Endothelial cell of umbilical vein (primary cell): ENCODE data around the gene CCDC27. TPM values are rescaled to one million over a fixed set of nuclear protein-coding genes. Genes with fewer than 3 reads are reported as not detected.

ENCODE experiments used
- BruUV-seq: library from RNA; stranded (reverse); fragments of 400-500 nt; replicated peaks from 2 replicates; lab custom pipeline; 2021; lab: Mats Ljungman, UMichigan
- CTCF ChIA-PET: fragments of 300-600, 350-600 bp; sonication (Branson Sonifier 250); formaldehyde crosslinking; loops from one replicate; lab custom pipeline; 2021; ENCODE audit warnings: antibody characterized with exemption, inconsistent platforms; lab: Charles Lee
- POLR2A ChIA-PET: fragments of 300-600, 350-600 bp; sonication (Branson Sonifier 250); formaldehyde crosslinking; loops from one replicate; lab custom pipeline; 2021; ENCODE audit warnings: antibody characterized with exemption, inconsistent platforms; lab: Charles Lee
- DNase-seq: peaks from one replicate; pipeline ENCODE4 v3.0.0-alpha.2; 2011; ENCODE audit warnings: low read depth, low spot score
- FAIRE-seq: peaks from 2 replicates; lab custom pipeline; 2011; peaks lifted over from hg19 to GRCh38; lab: Jason Lieb, UNC
- H2AFZ ChIP-seq: 2 replicates; pipeline ENCODE4 v1.6.0; 2012; ENCODE audit warnings: low read depth, low read length, control low read depth, inconsistent platforms
- H3K27ac ChIP-seq: 2 replicates; pipeline ENCODE4 v1.5.1; 2011; ENCODE audit warnings: low read depth, mild to moderate bottlenecking, control low read depth, low read length, moderate library complexity; ENCODE audit not compliant: insufficient read depth
- H3K27me3 ChIP-seq, 2 experiments: 2 replicates each; pipeline versions ENCODE4 v1.6.0 to v1.6.1; 2011; ENCODE audit warnings: low read length in 2 of 2, mixed read lengths in 1 of 2; ENCODE audit not compliant: control insufficient read depth in 2 of 2, insufficient read depth in 2 of 2
- H3K36me3 ChIP-seq, 2 experiments: 2 replicates in 1 of 2; 3 replicates in 1 of 2; pipeline ENCODE4 v1.5.1; 2011; ENCODE audit warnings: low read length in 2 of 2, mild to moderate bottlenecking in 1 of 2, moderate library complexity in 1 of 2; ENCODE audit not compliant: control insufficient read depth in 2 of 2, insufficient read depth in 2 of 2; ENCODE audit errors: extremely low read depth in 1 of 2
- H3K4me1 ChIP-seq: 3 replicates; pipeline ENCODE4 v1.5.1; 2011; ENCODE audit warnings: mild to moderate bottlenecking, low read length; ENCODE audit not compliant: control insufficient read depth, insufficient read depth; ENCODE audit errors: extremely low read depth
- H3K4me2 ChIP-seq: 2 replicates; pipeline ENCODE4 v1.6.1; 2011; ENCODE audit warnings: low read length, control low read depth, mixed read lengths; ENCODE audit not compliant: insufficient read depth
- H3K4me3 ChIP-seq, 3 experiments: fragments of 200-600 bp in 1 of 3; sonication (generic), shearing (Covaris generic) in 1 of 3; replicated peaks in 1 of 3; 2 replicates each; pipeline ENCODE4 v1.5.1; 2011 to 2016; ENCODE audit warnings: control low read depth in 3 of 3, low read length in 3 of 3, mild to moderate bottlenecking in 2 of 3, inconsistent platforms in 1 of 3, low read depth in 1 of 3, moderate library complexity in 1 of 3; ENCODE audit not compliant: insufficient read depth in 1 of 3
- H3K79me2 ChIP-seq: 2 replicates; pipeline ENCODE4 v1.6.0; 2012; ENCODE audit warnings: low read length, inconsistent platforms; ENCODE audit not compliant: control insufficient read depth, insufficient read depth
- H3K9ac ChIP-seq: replicated peaks from 2 replicates; pipeline ENCODE3; 2011; ENCODE audit warnings: low read length, control low read depth; ENCODE audit not compliant: insufficient read depth; ENCODE audit errors: extremely low read depth
- H3K9me1 ChIP-seq: replicated peaks from 3 replicates; pipeline ENCODE4 v1.6.0; 2011; ENCODE audit warnings: mild to moderate bottlenecking, low read length; ENCODE audit not compliant: control insufficient read depth, insufficient read depth; ENCODE audit errors: extremely low read depth
- H3K9me3 ChIP-seq: replicated peaks from 2 replicates; pipeline ENCODE4 v1.5.1; 2012; ENCODE audit warnings: low read length, inconsistent platforms; ENCODE audit not compliant: control insufficient read depth, insufficient read depth
- H4K20me1 ChIP-seq: replicated peaks from 2 replicates; pipeline ENCODE3; 2011; ENCODE audit warnings: mild to moderate bottlenecking, low read length; ENCODE audit not compliant: control insufficient read depth, insufficient read depth; ENCODE audit errors: extremely low read depth
- EZH2 ChIP-seq: IDR thresholded peaks from 2 replicates; pipeline ENCODE4 v1.6.1; 2012; ENCODE audit warnings: borderline replicate concordance, low read depth, mild to moderate bottlenecking, moderate library complexity, low read length, inconsistent platforms; ENCODE audit not compliant: severe bottlenecking
- FOS ChIP-seq: IDR thresholded peaks from 2 replicates; pipeline ENCODE4 v1.6.1; 2011; ENCODE audit warnings: mild to moderate bottlenecking, low read length, moderate library complexity, borderline replicate concordance; ENCODE audit not compliant: insufficient read depth
- GATA2 ChIP-seq: IDR thresholded peaks from 2 replicates; pipeline ENCODE4 v1.7.0; 2011; ENCODE audit warnings: low read depth, mild to moderate bottlenecking, moderate library complexity, mixed read lengths, low read length; ENCODE audit not compliant: insufficient read length, insufficient read depth
- JUN ChIP-seq: IDR thresholded peaks from 2 replicates; pipeline ENCODE4 v1.6.1; 2011; ENCODE audit warnings: borderline replicate concordance, low read depth; ENCODE audit not compliant: insufficient read length, insufficient read depth
- MAX ChIP-seq: IDR thresholded peaks from 2 replicates; pipeline ENCODE4 v1.6.1; 2011; ENCODE audit not compliant: insufficient read depth, insufficient read length
- MYC ChIP-seq: IDR thresholded peaks from one replicate; pipeline ENCODE4 v1.6.1; 2011; ENCODE audit warnings: mild to moderate bottlenecking, low read depth, low read length
- POLR2A ChIP-seq: IDR thresholded peaks from 2 replicates; pipeline ENCODE4 v1.6.1; 2012; ENCODE audit warnings: low read depth, mild to moderate bottlenecking, control low read depth, low read length
- POLR2AphosphoS5 ChIP-seq: IDR thresholded peaks from 2 replicates; pipeline ENCODE4 v1.6.1; 2012; ENCODE audit warnings: low read depth, mild to moderate bottlenecking, control low read depth, low read length, moderate library complexity; ENCODE audit not compliant: insufficient read depth
- dilution Hi-C: fragments of 300-500 bp; cut with MboI; formaldehyde crosslinking; loops from one replicate; pipeline ENCODE4 v1.15.0; 2019; ENCODE audit warnings: low sequenced_read_pairs; ENCODE audit not compliant: extremely low pct_ligation_motif_present
- intact Hi-C: fragments of 100-400 bp; cut with micrococcal nuclease; formaldehyde crosslinking; loops from one replicate; pipeline ENCODE4 v1.10.0; 2022
- polyA plus RNA-seq, 4 experiments: library from polyadenylated mRNA; depleted of rRNA in 3 of 4; stranded (reverse) in 3 of 4; unstranded in 1 of 4; fragments of >200 nt; gene quantifications; 2 replicates each; pipeline versions ENCODE4 v1.2.1 to v1.2.3, GENCODE V29; 2011 to 2012; ENCODE audit warnings: missing spikeins in 1 of 4
- total RNA-seq: library from RNA; stranded (reverse); gene quantifications from 2 replicates; pipeline ENCODE4 v1.2.3, GENCODE V29; 2021
- TF ChIP-seq, protein P1 (sequence below), 2 donors: IDR thresholded peaks; 1 replicate in 1 of 2; 2 replicates in 1 of 2; pipeline ENCODE4 v1.5.1; 2011; ENCODE audit warnings: low read length in 2 of 2, mild to moderate bottlenecking in 2 of 2, moderate library complexity in 2 of 2, control low read depth in 1 of 2, inconsistent platforms in 1 of 2, low read depth in 1 of 2; ENCODE audit not compliant: insufficient read depth in 1 of 2; ENCODE audit errors: extremely low read depth in 1 of 2

CCDC27 gene
- total and polyA plus RNA-seq, 2 donors (not counting 3 experiments of a cell fraction or from before 2014, with no cell fraction given): not detected

- ChIA-PET CTCF (no interaction called here), POLR2A (no interaction called here)
- Histone ChIP-seq H3K9me1 (no peaks in the 10 kb centered on the region), H3K9ac (no peak overlapping the region), H3K9me3 (no peaks in the 10 kb centered on the region), H3K27ac (no peak overlapping the region), H3K27me3 (no peaks in the 10 kb centered on the region), H3K4me2 (no peak overlapping the region), H3K79me2 (no peaks in the 10 kb centered on the region), H4K20me1 (no peaks in the 10 kb centered on the region), H3K36me3 (peaks cover 0 to 9% of the 10 kb centered on the region in 2 experiments), H3K4me1 (no peaks in the 10 kb centered on the region), H2AFZ (no peak overlapping the region), H3K4me3 (no peak overlapping the region)
- intact Hi-C loops (no loop called here), dilution Hi-C loops (no loop called here)
- TF ChIP-seq, protein P1, sequence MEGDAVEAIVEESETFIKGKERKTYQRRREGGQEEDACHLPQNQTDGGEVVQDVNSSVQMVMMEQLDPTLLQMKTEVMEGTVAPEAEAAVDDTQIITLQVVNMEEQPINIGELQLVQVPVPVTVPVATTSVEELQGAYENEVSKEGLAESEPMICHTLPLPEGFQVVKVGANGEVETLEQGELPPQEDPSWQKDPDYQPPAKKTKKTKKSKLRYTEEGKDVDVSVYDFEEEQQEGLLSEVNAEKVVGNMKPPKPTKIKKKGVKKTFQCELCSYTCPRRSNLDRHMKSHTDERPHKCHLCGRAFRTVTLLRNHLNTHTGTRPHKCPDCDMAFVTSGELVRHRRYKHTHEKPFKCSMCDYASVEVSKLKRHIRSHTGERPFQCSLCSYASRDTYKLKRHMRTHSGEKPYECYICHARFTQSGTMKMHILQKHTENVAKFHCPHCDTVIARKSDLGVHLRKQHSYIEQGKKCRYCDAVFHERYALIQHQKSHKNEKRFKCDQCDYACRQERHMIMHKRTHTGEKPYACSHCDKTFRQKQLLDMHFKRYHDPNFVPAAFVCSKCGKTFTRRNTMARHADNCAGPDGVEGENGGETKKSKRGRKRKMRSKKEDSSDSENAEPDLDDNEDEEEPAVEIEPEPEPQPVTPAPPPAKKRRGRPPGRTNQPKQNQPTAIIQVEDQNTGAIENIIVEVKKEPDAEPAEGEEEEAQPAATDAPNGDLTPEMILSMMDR (IDR thresholded peaks at IDR 0.05; ENCODE audit: extremely low read depth in 1 of 2, insufficient read depth in 1 of 2, low read depth in 1 of 2, low read length in 2 of 2): no peak
- TF ChIP-seq MAX: no peak
- no peak for TF ChIP-seq POLR2AphosphoS5
- TF ChIP-seq POLR2A: no peak
- no peak for TF ChIP-seq MYC
- no peak for TF ChIP-seq JUN
- no peak for TF ChIP-seq EZH2
- TF ChIP-seq FOS: no peak
- no peak for TF ChIP-seq GATA2
- DNase-seq: no peak
- no peak for FAIRE-seq
- BruUV-seq: no TSS peak
Measured at GRCh38 chr1:3819771-3820200, 67.5 kb downstream of the CCDC27 start.
